ENCODE data around the gene SSBP3. TPM values are rescaled to one million over a fixed set of nuclear protein-coding genes. Genes with fewer than 3 reads are reported as not detected.

The SSBP3 gene
- polyA plus RNA-seq, 1 of the 3 experiments (the other 2 are of a cell fraction), result 26.2 TPM

DNA sequence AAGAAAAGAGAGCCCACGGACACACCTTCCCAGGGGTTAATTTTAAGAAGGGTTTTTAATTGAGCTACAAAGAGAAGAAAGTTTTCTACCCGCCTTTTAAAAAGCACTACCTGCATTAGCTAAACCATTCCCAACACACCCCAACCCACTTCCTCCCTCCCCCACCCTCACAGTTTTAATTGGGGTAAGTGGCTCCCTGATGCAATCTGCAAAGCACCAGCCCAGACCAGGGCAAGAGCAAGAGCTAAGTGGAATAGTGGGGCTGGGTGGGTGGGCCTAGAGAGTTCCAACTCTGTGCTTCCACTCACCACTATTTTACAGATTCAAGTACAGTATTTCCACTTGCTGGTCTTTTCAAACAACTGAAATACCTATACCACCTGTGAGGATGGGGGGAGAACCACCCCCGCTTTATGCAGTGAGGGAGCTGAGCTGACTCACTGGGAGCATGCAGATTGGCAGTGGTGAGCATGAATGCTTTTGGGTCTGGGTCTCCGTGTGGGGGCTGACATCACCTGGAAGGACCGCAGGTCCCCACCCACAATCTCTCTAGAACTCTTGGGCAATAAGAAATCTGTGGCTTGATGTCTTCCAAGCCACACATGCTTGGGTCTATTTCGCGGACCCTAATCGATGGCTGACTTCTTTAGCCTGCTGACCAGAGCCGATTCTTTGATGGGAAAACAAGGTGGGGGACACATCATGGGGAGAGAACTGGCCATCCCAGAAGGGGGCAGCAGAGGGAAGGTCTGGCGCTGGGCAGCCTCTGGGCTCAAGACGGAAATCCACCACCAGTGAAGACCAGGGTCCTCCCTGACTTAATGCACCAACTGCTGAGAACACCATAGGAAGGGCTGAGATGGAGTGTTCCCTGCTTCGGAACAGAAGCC lies 95.5 kb downstream of the SSBP3 start:
- H4K20me1 ChIP-seq (ENCODE audit: insufficient read depth), result peaks cover 10% of the 10 kb centered on the region; the same call in 1 of the 2 replicates

More for the DNA sequence above, 95.5 kb downstream of the SSBP3 start:
- H3K9ac ChIP-seq, result no peak overlapping the region
- H3K27ac ChIP-seq (ENCODE audit: low read depth in 2 of 2, low read length in 1 of 2), result peak overlapping the region in 1 of 2 experiments; percentile 29; a peak in 1 of 4 replicates
- no peaks in the 10 kb centered on the region for H3F3A ChIP-seq (replicated peaks; ENCODE audit: insufficient read depth)
- DNase-seq, result peak; percentile 65
- H2AFZ ChIP-seq (ENCODE audit: low read depth), result no peak overlapping the region
- no peaks in the 10 kb centered on the region for H3K36me3 ChIP-seq (replicated peaks in 1 of 2; ENCODE audit: control insufficient read depth in 1 of 2, insufficient read depth in 2 of 2, low read length in 1 of 2)
- 87% methylated on average over 11 of the region's 12 CpGs for WGBS (ENCODE audit: low lambda C conversion rate)
- TF ChIP-seq, protein P1, sequence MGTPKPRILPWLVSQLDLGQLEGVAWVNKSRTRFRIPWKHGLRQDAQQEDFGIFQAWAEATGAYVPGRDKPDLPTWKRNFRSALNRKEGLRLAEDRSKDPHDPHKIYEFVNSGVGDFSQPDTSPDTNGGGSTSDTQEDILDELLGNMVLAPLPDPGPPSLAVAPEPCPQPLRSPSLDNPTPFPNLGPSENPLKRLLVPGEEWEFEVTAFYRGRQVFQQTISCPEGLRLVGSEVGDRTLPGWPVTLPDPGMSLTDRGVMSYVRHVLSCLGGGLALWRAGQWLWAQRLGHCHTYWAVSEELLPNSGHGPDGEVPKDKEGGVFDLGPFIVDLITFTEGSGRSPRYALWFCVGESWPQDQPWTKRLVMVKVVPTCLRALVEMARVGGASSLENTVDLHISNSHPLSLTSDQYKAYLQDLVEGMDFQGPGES (IDR thresholded peaks at IDR 0.05; ENCODE audit: low read depth, low read length), result no peak
- TF ChIP-seq SIN3A (IDR thresholded peaks at IDR 0.05; ENCODE audit: borderline replicate concordance, low read depth, low read length) (no peak), JUND (IDR thresholded peaks at IDR 0.05) (no peak), YY1 (IDR thresholded peaks at IDR 0.05; ENCODE audit: low read depth) (no peak), PBX3 (IDR thresholded peaks at IDR 0.05) (no peak), TAF1 (IDR thresholded peaks at IDR 0.05; ENCODE audit: borderline replicate concordance, low read depth, low read length) (no peak), RFX5 (IDR thresholded peaks at IDR 0.05; ENCODE audit: low read length) (no peak), RAD21 (IDR thresholded peaks at IDR 0.05; ENCODE audit: low read length) (peak; percentile 70), SMC3 (IDR thresholded peaks at IDR 0.05; ENCODE audit: low read depth, low read length) (peak; percentile 63), FOXM1 (IDR thresholded peaks at IDR 0.05; ENCODE audit: low read depth) (no peak), USF2 (IDR thresholded peaks at IDR 0.05; ENCODE audit: borderline replicate concordance, low read depth, low read length) (no peak), MXI1 (IDR thresholded peaks at IDR 0.05; ENCODE audit: low read depth, low read length) (no peak)
- TF ChIP-seq, protein P2, sequence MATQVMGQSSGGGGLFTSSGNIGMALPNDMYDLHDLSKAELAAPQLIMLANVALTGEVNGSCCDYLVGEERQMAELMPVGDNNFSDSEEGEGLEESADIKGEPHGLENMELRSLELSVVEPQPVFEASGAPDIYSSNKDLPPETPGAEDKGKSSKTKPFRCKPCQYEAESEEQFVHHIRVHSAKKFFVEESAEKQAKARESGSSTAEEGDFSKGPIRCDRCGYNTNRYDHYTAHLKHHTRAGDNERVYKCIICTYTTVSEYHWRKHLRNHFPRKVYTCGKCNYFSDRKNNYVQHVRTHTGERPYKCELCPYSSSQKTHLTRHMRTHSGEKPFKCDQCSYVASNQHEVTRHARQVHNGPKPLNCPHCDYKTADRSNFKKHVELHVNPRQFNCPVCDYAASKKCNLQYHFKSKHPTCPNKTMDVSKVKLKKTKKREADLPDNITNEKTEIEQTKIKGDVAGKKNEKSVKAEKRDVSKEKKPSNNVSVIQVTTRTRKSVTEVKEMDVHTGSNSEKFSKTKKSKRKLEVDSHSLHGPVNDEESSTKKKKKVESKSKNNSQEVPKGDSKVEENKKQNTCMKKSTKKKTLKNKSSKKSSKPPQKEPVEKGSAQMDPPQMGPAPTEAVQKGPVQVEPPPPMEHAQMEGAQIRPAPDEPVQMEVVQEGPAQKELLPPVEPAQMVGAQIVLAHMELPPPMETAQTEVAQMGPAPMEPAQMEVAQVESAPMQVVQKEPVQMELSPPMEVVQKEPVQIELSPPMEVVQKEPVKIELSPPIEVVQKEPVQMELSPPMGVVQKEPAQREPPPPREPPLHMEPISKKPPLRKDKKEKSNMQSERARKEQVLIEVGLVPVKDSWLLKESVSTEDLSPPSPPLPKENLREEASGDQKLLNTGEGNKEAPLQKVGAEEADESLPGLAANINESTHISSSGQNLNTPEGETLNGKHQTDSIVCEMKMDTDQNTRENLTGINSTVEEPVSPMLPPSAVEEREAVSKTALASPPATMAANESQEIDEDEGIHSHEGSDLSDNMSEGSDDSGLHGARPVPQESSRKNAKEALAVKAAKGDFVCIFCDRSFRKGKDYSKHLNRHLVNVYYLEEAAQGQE (IDR thresholded peaks at IDR 0.05; ENCODE audit: low read depth, low read length), result no peak
- TF ChIP-seq, protein P3, sequence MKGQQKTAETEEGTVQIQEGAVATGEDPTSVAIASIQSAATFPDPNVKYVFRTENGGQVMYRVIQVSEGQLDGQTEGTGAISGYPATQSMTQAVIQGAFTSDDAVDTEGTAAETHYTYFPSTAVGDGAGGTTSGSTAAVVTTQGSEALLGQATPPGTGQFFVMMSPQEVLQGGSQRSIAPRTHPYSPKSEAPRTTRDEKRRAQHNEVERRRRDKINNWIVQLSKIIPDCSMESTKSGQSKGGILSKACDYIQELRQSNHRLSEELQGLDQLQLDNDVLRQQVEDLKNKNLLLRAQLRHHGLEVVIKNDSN (IDR thresholded peaks at IDR 0.05; ENCODE audit: borderline replicate concordance, low read depth), result no peak
- TF ChIP-seq, protein P4, sequence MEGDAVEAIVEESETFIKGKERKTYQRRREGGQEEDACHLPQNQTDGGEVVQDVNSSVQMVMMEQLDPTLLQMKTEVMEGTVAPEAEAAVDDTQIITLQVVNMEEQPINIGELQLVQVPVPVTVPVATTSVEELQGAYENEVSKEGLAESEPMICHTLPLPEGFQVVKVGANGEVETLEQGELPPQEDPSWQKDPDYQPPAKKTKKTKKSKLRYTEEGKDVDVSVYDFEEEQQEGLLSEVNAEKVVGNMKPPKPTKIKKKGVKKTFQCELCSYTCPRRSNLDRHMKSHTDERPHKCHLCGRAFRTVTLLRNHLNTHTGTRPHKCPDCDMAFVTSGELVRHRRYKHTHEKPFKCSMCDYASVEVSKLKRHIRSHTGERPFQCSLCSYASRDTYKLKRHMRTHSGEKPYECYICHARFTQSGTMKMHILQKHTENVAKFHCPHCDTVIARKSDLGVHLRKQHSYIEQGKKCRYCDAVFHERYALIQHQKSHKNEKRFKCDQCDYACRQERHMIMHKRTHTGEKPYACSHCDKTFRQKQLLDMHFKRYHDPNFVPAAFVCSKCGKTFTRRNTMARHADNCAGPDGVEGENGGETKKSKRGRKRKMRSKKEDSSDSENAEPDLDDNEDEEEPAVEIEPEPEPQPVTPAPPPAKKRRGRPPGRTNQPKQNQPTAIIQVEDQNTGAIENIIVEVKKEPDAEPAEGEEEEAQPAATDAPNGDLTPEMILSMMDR (IDR thresholded peaks at IDR 0.05), result peak; percentile 58
- H3K4me3 ChIP-seq (ENCODE audit: low read depth in 2 of 2, low read length in 1 of 2), result no peak overlapping the region
- ChIA-PET POLR2A (interaction anchor here (1.2 kb wide), 1 partner anchor 12 kb away, joined by 3 read pairs; no protein-coding TSS in a partner anchor), CTCF (interaction anchor here (0.7 to 5.4 kb wide), 7 partner anchors 11 to 179 kb away, joined by 3 to 42 read pairs (median 4); no protein-coding TSS in a partner anchor)
- H3K9me3 ChIP-seq, result no peaks in the 10 kb centered on the region
- no peak overlapping the region for H3K4me2 ChIP-seq
- peaks cover 8 to 75% of the 10 kb centered on the region in 2 experiments; a peak in 3 of 4 replicates for H3K4me1 ChIP-seq (ENCODE audit: control insufficient read depth in 1 of 2, insufficient read depth in 2 of 2, low read depth in 1 of 2, low read length in 1 of 2)
- no peaks in the 10 kb centered on the region for H3K27me3 ChIP-seq (ENCODE audit: insufficient read depth)
- H3K9me2 ChIP-seq, result no peaks in the 10 kb centered on the region
- H3K79me2 ChIP-seq (ENCODE audit: insufficient read depth), result peaks cover 14% of the 10 kb centered on the region; the same call in 1 of the 2 replicates
